ACHN (cell line): ENCODE data around the gene NIPAL4.

Experiments used
- DNase-seq: peaks from one replicate; pipeline ENCODE4 v3.0.0-alpha.2; 2015
- in situ Hi-C: cut with HindIII; loops from 2 replicates; pipeline ENCODE4 v1.10.0; 2017; ENCODE audit warnings: low sequenced_read_pairs, low pct_ligation_motif_present, low pct_unique_long_range_greater_than_20kb

The NIPAL4 gene

DNA sequence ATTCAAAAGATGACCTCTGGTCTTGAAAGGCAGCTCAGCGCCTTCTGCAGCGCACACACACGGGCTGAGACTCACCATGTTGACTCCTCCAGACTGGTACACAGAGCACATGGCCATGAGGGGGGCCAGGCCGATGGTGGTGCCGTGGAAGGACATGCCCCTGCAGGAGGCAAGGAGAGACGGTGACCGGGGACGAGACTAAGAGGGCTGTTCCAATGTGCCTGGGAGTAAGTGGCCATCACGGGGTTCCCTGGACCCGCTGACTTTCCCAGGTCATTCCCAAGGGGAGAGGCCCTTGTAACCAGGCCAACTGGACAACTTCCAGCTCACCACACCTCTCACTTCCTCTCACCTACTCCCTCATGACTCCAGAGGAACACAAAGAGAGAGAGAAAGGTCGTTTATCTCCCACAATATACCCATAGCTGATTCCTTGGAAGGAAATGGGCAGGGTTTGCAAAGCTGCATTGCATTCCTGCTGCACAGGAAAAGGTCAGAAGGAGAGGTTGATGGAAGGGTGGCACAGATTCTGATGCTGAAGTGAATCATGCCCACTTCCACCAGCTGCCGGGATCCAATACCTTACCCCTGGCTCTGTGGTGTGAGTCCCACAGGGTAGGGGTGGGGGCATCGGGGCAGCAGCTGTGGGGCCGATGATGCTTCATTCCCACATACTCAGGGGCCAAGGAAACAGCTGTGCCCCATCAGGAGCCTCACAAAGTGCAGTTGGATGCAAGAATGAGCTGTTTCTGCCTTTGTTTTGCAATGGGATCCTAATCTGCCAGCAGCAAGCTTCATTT is 47.2 kb downstream of the NIPAL4 start:
- no peak for DNase-seq
- in situ Hi-C loops = no loop called here

DNA sequence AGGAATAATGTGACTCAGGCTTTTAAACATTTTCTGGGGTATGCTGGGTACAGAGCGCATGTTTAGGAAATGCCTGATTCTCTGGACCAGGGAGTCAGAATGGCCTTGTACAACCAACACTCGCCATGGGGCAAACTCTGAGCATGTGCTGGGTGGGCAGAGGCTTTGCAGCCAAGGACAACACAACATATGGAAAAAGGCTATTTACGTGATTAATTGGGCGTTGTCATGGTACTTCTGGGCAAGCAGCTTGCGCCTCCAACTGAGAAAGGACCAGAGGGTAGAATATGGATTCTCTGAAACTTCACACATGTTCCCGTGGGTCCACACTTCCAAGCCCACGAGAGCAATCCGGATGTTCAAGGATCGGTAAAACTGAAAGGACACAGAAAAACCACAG is 49.1 kb downstream of the NIPAL4 start:
- in situ Hi-C loops = no loop called here
- DNase-seq = no peak

DNA sequence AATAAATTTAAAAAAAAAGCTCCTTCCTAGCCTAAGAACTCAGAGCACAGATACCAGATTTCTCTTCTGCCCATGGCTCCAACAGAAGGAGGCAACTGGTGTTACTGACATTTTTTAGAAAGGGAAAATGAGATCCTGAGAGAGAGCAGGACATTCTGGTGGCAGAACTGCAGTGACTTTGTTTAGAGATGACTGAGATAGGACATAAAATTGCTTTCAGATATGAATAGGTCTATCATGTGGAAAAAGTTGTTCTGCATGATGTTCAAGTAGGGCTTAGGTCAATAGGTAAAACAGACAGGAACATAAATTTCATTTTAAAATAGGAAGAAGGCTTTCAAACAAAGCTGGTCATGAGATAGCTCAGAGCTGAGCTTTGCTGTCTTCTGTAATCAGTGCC is 49.6 kb downstream of the NIPAL4 start:
- in situ Hi-C loops = no loop called here
- DNase-seq = no peak

DNA sequence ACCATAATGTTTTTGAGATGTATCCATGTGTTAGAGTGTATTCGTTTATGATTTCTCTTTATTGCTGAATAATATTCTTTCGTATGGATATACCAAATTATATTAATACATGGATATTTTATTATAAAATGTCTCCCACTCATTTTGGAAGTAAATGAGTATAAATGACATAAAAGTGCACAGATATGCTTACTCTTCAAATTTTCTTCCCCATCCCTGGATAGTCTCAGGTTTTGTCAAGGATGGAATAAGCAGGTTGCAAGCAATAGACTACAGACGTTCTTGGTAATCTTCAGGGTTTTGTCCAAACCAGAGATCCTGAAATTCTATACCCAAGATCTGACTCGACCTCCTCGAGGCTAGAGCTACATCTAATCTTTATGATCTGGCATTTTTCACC is 50.7 kb downstream of the NIPAL4 start:
- in situ Hi-C loops = no loop called here

DNA sequence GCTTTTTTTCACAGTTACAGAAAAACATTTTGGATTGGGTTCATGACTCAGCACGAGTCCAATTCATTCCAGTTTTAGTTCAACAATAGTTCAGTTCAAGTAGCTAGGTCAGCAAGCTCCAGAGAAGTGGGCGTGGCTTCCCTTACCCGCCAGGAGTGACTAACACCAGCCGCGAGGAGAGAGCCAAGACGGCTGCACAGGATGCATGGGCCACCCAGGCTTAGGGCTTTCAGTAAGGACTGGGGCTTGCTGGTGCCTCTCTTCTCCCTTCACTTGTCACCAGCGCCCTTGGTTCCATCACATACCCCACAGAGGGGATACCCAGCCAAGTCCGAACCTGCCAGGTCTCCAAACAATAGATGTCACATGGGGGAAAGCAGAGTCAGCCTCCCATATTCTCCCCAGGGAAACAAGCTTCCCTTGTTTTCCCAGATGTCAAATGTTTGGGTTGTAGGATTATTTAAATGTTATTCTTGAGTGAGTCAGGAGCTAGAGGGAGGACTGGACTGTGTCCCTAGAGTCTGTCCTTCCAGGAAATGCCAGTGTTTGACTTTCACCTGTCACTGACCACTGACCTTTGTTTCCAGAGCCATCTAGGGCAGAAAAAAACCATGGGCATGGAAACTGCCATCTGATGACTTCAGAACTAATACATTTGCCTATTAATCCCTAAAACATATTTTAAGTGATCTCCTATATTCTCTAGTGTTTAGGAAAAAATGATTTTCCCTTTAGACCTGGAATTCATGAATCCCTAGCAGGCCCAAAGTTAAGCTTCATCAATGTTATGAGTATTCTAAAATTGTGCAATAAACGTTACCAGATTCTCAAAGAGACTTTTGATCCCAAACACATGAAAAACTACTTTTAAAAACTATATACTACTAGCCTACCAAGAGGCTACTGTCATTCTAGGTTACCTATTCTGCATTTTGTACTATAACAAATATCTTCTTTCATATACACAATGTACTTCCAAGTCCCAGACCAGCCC is 51.9 kb downstream of the NIPAL4 start:
- in situ Hi-C loops = no loop called here
- DNase-seq = peak; percentile 80

More for the DNA sequence above, 50.7 kb downstream of the NIPAL4 start:
- DNase-seq = no peak

DNA sequence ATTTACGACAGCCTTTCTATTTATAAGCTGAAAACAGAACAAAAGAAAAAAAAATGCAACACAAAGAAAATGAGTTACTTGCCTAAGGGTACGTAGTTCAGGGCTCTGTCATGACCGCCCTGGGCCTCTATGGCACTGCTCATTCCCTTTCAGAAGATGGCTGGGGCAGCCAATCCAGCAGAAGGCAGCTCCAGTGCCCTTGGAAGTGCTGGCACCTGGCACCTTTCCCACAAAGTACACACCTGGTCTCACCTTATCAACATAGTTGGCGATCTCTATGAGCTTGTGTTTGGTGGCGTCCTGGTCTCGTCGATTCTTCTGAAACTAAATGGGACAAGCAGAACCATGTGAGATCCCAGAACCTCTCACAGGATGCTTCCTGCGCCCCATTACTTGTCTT is 53.2 kb downstream of the NIPAL4 start:
- in situ Hi-C loops = no loop called here

DNA sequence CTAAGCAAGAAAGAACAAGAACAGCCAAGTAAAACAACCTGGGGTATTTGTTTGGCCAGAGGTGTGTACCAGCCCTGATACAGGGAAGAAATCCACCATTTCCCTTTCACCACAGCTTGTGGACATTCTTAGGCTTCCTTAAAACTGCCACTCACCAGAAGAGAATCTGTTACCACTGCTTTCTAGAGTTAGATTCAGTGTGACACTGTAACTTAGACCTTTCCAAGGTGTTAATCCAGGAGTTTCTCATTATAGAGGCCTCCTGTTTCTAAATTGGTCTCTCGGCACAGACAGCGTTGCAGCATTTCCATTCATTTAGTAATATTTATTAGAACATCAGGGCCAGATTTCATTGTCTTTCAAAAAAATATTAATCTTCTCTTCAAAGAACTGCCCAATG is 55.0 kb downstream of the NIPAL4 start:
- DNase-seq = no peak
- in situ Hi-C loops = no loop called here

More for the DNA sequence above, 53.2 kb downstream of the NIPAL4 start:
- DNase-seq = no peak

DNA sequence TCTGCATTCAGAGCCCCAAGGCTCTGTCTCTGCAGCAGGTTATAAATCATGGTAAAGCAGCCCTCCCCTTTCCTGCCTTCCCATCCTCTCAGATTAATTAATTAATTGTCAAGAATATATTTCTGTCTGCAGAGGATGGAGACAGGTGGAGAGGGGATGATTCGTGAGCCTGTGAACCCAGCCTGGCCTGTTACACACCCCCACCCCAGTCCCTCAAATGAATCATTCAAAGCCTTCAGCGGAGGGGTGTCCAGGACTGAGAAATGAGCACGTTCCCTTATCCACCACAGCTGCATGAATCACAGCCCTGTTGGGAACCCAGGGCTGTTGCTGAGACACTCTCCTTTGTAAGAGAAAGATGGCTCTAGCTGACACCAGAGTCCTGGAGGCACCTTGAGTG is 56.0 kb downstream of the NIPAL4 start:
- peak; percentile 77 for DNase-seq
- in situ Hi-C loops = no loop called here

DNA sequence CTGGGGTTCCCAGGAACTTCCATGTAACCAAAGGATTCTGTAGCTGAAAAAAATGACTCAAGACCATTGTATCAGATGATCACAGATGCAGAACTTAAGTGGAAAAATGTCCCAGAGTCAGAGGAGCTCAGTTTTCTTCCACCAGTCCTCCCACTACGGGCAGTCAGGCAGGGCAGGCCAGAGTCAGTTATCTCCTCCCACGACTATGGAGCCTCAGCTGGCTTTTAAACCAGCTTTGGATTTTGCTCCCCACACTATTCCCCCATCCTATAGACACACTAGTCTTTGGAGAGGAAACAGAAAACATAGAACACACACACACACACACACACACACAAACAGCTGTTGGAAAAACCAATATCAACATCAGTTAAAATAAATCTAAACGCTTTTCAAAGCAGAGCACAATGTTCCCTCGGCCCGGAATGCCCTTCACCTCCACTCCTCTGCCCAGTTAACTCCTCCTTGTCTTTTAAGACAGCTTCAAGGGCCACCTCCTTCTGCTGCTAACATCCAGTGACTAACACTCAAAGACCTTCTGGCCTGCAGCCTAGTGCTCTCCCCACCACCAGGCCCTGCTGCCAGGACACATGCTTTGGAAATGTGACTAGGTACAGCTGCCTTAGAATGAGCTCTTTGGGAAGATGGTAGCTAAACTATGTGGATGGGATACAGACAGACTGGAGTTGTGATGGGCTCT is 56.8 kb downstream of the NIPAL4 start:
- in situ Hi-C loops = no loop called here
- DNase-seq = peak; percentile 36

DNA sequence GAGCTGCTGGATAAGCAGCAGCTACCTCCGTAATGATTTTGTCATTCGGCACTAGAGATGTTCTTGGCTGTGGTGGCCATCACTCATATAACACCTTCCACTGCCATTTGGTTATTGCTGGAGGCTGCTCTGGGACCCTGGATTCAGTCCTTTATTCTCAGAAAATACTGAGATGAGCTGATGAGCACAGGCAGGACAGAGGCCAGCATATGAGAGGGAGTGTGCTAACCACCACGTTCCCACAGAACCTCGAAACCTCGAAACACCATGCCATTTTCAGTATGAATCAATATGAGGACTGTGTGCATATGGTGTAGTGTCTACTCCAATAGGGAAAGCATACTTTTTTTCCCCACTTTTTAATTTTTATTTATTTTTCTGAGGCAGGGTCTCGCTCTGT is 59.0 kb downstream of the NIPAL4 start:
- in situ Hi-C loops = no loop called here
- DNase-seq = no peak

DNA sequence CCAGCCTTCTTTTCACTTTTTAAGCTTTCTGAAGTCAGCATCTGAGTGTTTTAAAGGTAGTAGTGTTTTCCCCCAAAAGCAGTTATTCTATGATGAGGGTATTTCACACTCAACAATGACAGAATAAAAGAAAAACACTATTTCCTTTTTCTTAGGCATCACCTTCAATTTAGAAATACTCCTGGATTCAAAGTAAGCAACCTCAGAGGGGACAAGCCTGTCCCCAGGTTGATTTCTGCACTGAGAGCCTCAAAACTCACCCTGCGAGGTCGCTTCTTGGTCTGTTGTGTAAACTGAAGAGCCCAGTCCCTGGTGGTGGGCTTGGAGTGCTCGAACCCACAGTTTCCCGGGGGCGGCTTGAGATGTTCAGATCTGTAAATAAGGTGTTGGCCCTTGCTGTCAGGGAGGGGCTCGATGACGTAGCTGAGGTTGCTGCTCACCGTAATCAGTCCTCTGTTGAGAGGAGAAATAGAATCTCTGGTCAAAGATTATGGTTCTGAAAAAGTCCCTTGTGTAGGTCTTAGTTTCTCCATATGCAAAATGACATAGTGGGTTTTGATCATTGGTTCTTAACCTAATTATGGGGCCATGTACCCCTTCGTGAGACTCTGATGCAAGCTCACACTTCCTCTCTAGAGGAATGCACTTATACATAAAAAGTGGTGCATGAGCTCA is 59.7 kb downstream of the NIPAL4 start:
- DNase-seq = no peak
- in situ Hi-C loops = no loop called here

DNA sequence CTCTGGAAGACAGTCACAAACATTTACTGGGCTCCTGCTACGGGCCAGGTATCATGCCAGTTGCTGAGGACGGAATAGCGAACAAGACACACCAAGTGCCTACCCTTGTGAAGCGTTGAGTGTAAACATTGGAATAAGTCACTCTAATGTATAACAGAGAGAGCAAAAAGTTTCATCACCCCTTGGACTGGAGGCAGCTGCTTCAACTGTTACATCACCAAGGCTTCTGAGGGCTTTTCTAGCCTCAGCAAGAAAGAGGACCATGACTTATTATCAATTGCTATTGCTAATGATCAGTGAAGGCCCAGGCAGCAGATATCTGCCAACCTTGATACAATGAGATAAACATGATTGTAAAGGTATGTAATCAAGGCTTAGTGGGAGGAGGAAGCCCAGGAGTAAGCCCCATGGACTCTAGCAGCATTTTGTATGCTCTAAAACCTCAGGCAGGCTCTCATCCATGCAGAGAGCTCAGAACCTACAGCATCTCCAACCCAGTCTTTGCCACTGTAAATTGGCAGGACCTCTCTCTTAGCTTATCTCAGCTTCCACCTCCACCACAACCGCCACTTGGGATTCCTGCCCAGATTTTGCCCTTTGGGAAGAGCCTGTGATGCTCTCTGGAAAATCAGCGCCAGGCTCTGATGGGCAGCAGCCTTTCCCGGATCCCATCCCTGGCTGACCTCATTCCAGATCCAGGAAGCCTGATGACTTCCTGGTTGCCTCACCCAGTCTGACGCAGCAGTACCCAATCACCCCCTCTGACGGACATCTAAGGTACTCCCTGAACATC is 61.1 kb downstream of the NIPAL4 start:
- no peak for DNase-seq
- in situ Hi-C loops = no loop called here

DNA sequence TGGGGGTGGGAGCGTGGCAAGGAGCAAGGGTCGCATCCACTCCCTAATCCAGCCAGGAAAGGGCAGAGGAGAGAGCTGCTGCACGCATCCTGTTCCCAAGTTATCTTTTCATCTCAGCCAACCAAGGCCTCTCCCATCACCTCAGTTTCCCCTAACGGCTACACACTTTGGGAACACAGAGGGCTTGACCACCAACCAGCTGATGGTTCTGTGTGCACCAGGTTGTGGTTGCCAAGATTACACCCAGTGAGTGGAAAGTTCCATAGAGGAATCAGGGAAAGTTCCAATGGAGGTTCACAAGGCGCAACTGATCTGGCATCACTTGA is 61.7 kb downstream of the NIPAL4 start:
- no peak for DNase-seq
- in situ Hi-C loops = no loop called here

DNA sequence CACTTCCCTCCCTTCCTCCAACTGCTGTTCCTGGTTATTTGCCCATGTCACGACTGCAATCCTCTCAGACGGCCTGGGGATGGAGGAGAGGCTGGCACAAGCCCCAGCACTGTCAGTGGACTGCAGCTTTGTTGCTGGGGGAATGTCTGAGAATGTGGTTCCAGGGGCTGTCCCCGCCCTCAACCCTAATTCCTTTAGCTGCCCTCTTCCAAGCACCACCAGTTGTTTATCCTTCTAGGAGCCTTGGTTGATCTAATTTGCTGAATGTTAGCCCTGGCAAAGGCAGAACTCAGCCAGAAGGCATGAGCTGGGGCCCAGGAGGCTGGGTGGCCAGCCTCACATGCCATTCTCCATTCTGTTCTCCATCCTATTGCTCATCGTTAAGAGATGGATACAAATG is 64.0 kb downstream of the NIPAL4 start:
- DNase-seq = no peak
- in situ Hi-C loops = no loop called here
